Lower lobe of right lung (tissue), 2 donors: ENCODE results near the gene MCF2L. TPM values are rescaled to one million over a fixed set of nuclear protein-coding genes. Genes with fewer than 3 reads are reported as not detected.

Experiments
- ATAC-seq, 2 donors: fragments of 200-7000 bp; cut with Tn5 transposase; one replicate each; pipeline ENCODE4 v1.9.1; 2020 to 2022; ENCODE audit warnings: mild to moderate bottlenecking in 2 of 2, moderate library complexity in 2 of 2
- DNase-seq: peaks from one replicate; pipeline ENCODE4 v3.0.0-alpha.2; 2020
- H3K27ac ChIP-seq: fragments of 200-600 bp; one replicate; pipeline ENCODE4 v1.8.0; 2022
- H3K27me3 ChIP-seq: fragments of 200-600 bp; one replicate; pipeline ENCODE4 v1.8.0; 2022; ENCODE audit warnings: low read depth
- H3K36me3 ChIP-seq: fragments of 200-600 bp; one replicate; pipeline ENCODE4 v1.8.0; 2022; ENCODE audit warnings: mild to moderate bottlenecking
- H3K4me1 ChIP-seq: fragments of 200-600 bp; one replicate; pipeline ENCODE4 v1.8.0; 2022
- H3K4me3 ChIP-seq: fragments of 200-600 bp; one replicate; pipeline ENCODE4 v1.8.0; 2022; ENCODE audit warnings: mild to moderate bottlenecking
- H3K9me3 ChIP-seq: fragments of 200-600 bp; one replicate; pipeline ENCODE4 v1.8.0; 2022
- intact Hi-C: fragments of 100-400 bp; cut with DNase I; formaldehyde crosslinking; loops from one replicate; pipeline ENCODE4 v1.11.0; 2022
- total RNA-seq: library from RNA; stranded (reverse); fragmentation: NEBNext Ultra II Directional; extraction: Animal tissue kit (Norgen Biotek cat#: 25700); gene quantifications from one replicate; pipeline ENCODE4 v1.2.1, GENCODE V29; 2021
- TF ChIP-seq, protein P1 (sequence below): fragments of 200-600 bp; IDR thresholded peaks from one replicate; pipeline ENCODE4 v1.8.0; 2022; ENCODE audit warnings: antibody characterized with exemption, mild to moderate bottlenecking
- donor health status: DM: no; HTN: yes; CAD: no; lungs with severe emphysema.

Gene MCF2L
- total RNA-seq, 1 donor from 2014 or later = 42.4 TPM

DNA sequence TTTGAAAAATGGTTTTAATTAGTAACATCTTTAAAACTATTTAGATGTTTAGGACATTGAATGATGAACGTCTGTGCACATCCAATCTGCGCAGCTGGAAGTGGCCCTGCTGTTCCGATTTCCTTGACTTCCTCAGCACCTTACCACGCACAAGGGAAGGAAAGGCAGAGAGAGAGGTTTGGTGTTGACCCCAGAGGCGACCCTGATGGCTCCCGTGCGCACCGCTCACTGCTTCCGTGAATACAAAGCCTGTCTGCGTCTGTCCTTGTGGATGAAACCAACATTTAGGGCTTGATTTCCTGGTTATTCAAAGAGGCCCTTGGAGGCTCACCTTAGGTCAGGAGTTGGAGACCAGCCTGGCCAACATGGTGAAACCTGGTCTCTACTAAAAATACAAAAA lies 8.5 kb downstream of the MCF2L start:
- no peak for DNase-seq
- TF ChIP-seq, protein P1, sequence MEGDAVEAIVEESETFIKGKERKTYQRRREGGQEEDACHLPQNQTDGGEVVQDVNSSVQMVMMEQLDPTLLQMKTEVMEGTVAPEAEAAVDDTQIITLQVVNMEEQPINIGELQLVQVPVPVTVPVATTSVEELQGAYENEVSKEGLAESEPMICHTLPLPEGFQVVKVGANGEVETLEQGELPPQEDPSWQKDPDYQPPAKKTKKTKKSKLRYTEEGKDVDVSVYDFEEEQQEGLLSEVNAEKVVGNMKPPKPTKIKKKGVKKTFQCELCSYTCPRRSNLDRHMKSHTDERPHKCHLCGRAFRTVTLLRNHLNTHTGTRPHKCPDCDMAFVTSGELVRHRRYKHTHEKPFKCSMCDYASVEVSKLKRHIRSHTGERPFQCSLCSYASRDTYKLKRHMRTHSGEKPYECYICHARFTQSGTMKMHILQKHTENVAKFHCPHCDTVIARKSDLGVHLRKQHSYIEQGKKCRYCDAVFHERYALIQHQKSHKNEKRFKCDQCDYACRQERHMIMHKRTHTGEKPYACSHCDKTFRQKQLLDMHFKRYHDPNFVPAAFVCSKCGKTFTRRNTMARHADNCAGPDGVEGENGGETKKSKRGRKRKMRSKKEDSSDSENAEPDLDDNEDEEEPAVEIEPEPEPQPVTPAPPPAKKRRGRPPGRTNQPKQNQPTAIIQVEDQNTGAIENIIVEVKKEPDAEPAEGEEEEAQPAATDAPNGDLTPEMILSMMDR = no peak
- no peaks in the 10 kb centered on the region for H3K36me3 ChIP-seq
- no peak for ATAC-seq
- no peaks in the 10 kb centered on the region for H3K9me3 ChIP-seq
- H3K4me3 ChIP-seq = no peak overlapping the region
- peaks cover 4% of the 10 kb centered on the region for H3K27me3 ChIP-seq
- H3K4me1 ChIP-seq = no peaks in the 10 kb centered on the region
- H3K27ac ChIP-seq = no peak overlapping the region
- intact Hi-C loops = no loop called here

- intact Hi-C loops = no loop called here
- H3K27ac ChIP-seq = peak overlapping the region; percentile 82
- DNase-seq (no peak), ATAC-seq (peak; percentile 43 to 46)
- peak overlapping the region; percentile 49 for H3K4me3 ChIP-seq
- H3K4me1 ChIP-seq = no peaks in the 10 kb centered on the region
- no peaks in the 10 kb centered on the region for H3K9me3 ChIP-seq
- peaks cover 4% of the 10 kb centered on the region for H3K27me3 ChIP-seq
- TF ChIP-seq, protein P1 = no peak
- H3K36me3 ChIP-seq = no peaks in the 10 kb centered on the region
Measured at GRCh38 chr13:112978561-112979405, 9.8 kb downstream of the MCF2L start.

GRCh38 chr13:112979406-112979902 lies 10.4 kb downstream of the MCF2L start:
- H3K4me1 ChIP-seq = no peaks in the 10 kb centered on the region
- peak overlapping the region; percentile 49 for H3K4me3 ChIP-seq
- H3K36me3 ChIP-seq = no peaks in the 10 kb centered on the region
- H3K27me3 ChIP-seq = peaks cover 4% of the 10 kb centered on the region
- no peak for DNase-seq
- TF ChIP-seq, protein P1 = no peak
- no peaks in the 10 kb centered on the region for H3K9me3 ChIP-seq
- intact Hi-C loops = no loop called here
- H3K27ac ChIP-seq = peak overlapping the region; percentile 82
- ATAC-seq = no peak

DNA sequence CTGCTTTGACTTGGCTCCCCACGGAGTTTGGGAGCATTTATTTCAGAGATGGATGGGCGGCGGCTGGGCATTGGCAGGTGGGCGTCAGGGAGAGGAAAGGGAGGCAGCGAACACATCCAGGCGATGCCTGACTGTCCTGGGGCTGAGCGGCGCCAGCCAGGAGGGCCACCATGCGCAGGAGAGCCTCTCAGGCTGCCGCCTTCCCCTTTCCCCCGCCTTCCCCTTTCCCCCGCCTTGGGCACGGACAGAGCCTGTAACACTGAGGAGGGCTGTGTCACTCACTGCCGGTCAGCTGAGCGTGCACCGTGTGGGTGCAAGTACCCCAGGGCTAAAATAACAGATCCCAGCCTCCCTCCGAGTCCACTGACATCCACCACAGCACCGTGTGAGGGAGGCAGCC lies 11.4 kb downstream of the MCF2L start:
- ATAC-seq (peak; percentile 18 to 29), DNase-seq (no peak)
- no peaks in the 10 kb centered on the region for H3K4me1 ChIP-seq
- no peaks in the 10 kb centered on the region for H3K36me3 ChIP-seq
- peak overlapping the region; percentile 82 for H3K27ac ChIP-seq
- intact Hi-C loops = no loop called here
- peak overlapping the region; percentile 49 for H3K4me3 ChIP-seq
- TF ChIP-seq, protein P1 = no peak
- peaks cover 4% of the 10 kb centered on the region for H3K27me3 ChIP-seq
- H3K9me3 ChIP-seq = no peaks in the 10 kb centered on the region

- Histone ChIP-seq H3K4me1 (no peaks in the 10 kb centered on the region), H3K27ac (peak overlapping the region; percentile 82), H3K4me3 (peak overlapping the region; percentile 49), H3K9me3 (no peaks in the 10 kb centered on the region), H3K27me3 (peaks cover 4% of the 10 kb centered on the region), H3K36me3 (no peaks in the 10 kb centered on the region)
- intact Hi-C loops = no loop called here
- DNase-seq (no peak), ATAC-seq (no peak)
- TF ChIP-seq, protein P1 = no peak
Measured at GRCh38 chr13:112981451-112981850, 12.4 kb downstream of the MCF2L start.
